Immature natural killer cell (primary cell): Measurements from ENCODE around the gene DHX29. TPM values are rescaled to one million over a fixed set of nuclear protein-coding genes. Genes with fewer than 3 reads are reported as not detected.

Experiments
- DNase-seq, 3 donors: peaks; one replicate each; pipeline ENCODE4 v3.0.0; 2022; ENCODE audit warnings: mixed read lengths in 1 of 3
- H3K27ac Mint-ChIP-seq, 6 donors: one replicate each; pipeline ENCODE4 v1.8.0; 2020; ENCODE audit warnings: mixed read lengths in 6 of 6, mild to moderate bottlenecking in 5 of 6, inconsistent platforms in 4 of 6, moderate library complexity in 3 of 6
- H3K27me3 Mint-ChIP-seq, 3 donors: one replicate each; pipeline ENCODE4 v1.8.0; 2020 to 2021; ENCODE audit warnings: low read depth in 3 of 3, mild to moderate bottlenecking in 3 of 3, mixed read lengths in 3 of 3, moderate library complexity in 3 of 3, inconsistent platforms in 1 of 3
- H3K36me3 Mint-ChIP-seq, 3 donors: one replicate each; pipeline ENCODE4 v1.8.0; 2020; ENCODE audit warnings: mixed read lengths in 3 of 3, inconsistent platforms in 2 of 3, mild to moderate bottlenecking in 2 of 3
- H3K4me1 Mint-ChIP-seq, 2 donors: one replicate each; pipeline ENCODE4 v1.8.0; 2020; ENCODE audit warnings: inconsistent platforms in 2 of 2, mild to moderate bottlenecking in 2 of 2, mixed read lengths in 2 of 2, moderate library complexity in 1 of 2
- H3K4me3 Mint-ChIP-seq, 5 donors: one replicate each; pipeline ENCODE4 v1.8.0; 2020; ENCODE audit warnings: mild to moderate bottlenecking in 5 of 5, mixed read lengths in 5 of 5, inconsistent platforms in 3 of 5, moderate library complexity in 3 of 5
- H3K9me3 Mint-ChIP-seq, 6 donors: one replicate each; pipeline ENCODE4 v1.8.0; 2020; ENCODE audit warnings: mild to moderate bottlenecking in 6 of 6, mixed read lengths in 6 of 6, inconsistent platforms in 4 of 6, moderate library complexity in 3 of 6
- polyA plus RNA-seq, 3 donors: library from polyadenylated mRNA; unstranded; fragments of 300-500 nt; fragmentation: Illumina TruSeq; gene quantifications; one replicate each; pipeline ENCODE4 v1.2.3, GENCODE V29; 2021

The DHX29 gene
- polyA plus RNA-seq, 3 donors from 2014 or later = 10.6 to 17.9 (median 14.5) TPM

GRCh38 chr5:55304584-55304983 is 2.9 kb downstream of the DHX29 start:
- Mint-ChIP-seq H3K27me3 (peaks cover 0 to 2% (median 0%) of the 10 kb centered on the region in 3 donors), H3K4me3 (no peak overlapping the region), H3K27ac (no peak overlapping the region), H3K4me1 (peaks cover 13 to 24% of the 10 kb centered on the region in 2 donors), H3K36me3 (peaks cover 0 to 4% (median 4%) of the 10 kb centered on the region in 3 donors), H3K9me3 (no peaks in the 10 kb centered on the region)
- DNase-seq = no peak

- no peaks in the 10 kb centered on the region for H3K9me3 Mint-ChIP-seq
- peak overlapping the region in 2 of 6 donors; percentile 25 to 69 for H3K27ac Mint-ChIP-seq
- DNase-seq = no peak
- peaks cover 13 to 30% of the 10 kb centered on the region in 2 donors for H3K4me1 Mint-ChIP-seq
- H3K36me3 Mint-ChIP-seq = peaks cover 0 to 4% (median 4%) of the 10 kb centered on the region in 3 donors
- H3K27me3 Mint-ChIP-seq = peaks cover 0 to 2% (median 0%) of the 10 kb centered on the region in 3 donors
- H3K4me3 Mint-ChIP-seq = no peak overlapping the region
Observed at GRCh38 chr5:55303238-55303690, 4.2 kb downstream of the DHX29 start.

DNA sequence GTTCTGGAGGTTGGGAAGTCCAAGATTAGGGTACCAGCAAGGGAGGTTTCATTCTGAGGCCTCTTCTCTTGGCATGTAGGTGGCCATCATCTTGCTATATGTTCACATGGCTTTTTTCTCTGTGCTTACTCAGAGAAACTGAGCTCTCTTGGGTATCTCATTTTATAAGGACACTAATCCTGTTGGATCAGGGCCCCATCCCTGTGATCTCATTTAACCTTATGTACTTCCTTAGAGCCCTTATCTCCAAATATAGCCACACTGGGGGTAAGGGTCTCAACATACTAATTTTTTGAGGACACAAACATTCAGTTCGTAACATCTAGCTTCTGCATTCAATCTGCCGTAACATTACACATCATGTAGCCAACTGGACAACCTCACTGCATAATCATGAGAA is 6.6 kb downstream of the DHX29 start:
- peaks cover 3 to 4% (median 4%) of the 10 kb centered on the region in 3 donors for H3K36me3 Mint-ChIP-seq
- H3K27me3 Mint-ChIP-seq = peaks cover 0 to 2% (median 0%) of the 10 kb centered on the region in 3 donors
- no peak overlapping the region for H3K4me3 Mint-ChIP-seq
- no peaks in the 10 kb centered on the region for H3K9me3 Mint-ChIP-seq
- peaks cover 13 to 30% of the 10 kb centered on the region in 2 donors for H3K4me1 Mint-ChIP-seq
- no peak for DNase-seq
- no peak overlapping the region for H3K27ac Mint-ChIP-seq

DNA sequence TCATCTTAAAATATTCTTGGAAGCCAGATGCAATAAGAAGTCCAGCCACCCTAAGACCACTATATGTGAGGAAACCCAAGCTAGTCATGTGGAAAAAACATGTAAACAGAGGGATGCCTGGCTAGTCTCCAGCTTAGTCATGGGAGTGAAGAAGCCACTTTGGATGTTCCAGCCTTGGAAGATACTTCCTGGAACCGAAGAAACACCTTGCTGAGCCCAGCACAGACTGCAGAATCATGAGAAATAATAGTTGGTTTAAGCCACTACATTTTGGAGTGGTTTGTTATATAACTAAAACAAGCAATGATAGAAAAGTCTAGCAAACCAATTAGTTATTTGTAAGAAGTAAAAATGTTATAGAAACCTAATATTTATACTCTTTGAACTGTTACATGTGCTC is 12.6 kb downstream of the DHX29 start:
- DNase-seq = no peak
- H3K4me3 Mint-ChIP-seq = no peak overlapping the region
- H3K27me3 Mint-ChIP-seq = no peaks in the 10 kb centered on the region
- H3K9me3 Mint-ChIP-seq = no peaks in the 10 kb centered on the region
- H3K36me3 Mint-ChIP-seq = peaks cover 24 to 45% (median 27%) of the 10 kb centered on the region in 3 donors
- H3K27ac Mint-ChIP-seq = no peak overlapping the region
- H3K4me1 Mint-ChIP-seq = peaks cover 0 to 8% of the 10 kb centered on the region in 2 donors

- Mint-ChIP-seq H3K4me1 (no peaks in the 10 kb centered on the region), H3K9me3 (no peaks in the 10 kb centered on the region), H3K27ac (no peak overlapping the region), H3K4me3 (no peak overlapping the region), H3K27me3 (no peaks in the 10 kb centered on the region), H3K36me3 (peaks cover 31 to 61% (median 36%) of the 10 kb centered on the region in 3 donors)
- DNase-seq = no peak
Observed at GRCh38 chr5:55290991-55291390, 16.5 kb downstream of the DHX29 start.

DNA sequence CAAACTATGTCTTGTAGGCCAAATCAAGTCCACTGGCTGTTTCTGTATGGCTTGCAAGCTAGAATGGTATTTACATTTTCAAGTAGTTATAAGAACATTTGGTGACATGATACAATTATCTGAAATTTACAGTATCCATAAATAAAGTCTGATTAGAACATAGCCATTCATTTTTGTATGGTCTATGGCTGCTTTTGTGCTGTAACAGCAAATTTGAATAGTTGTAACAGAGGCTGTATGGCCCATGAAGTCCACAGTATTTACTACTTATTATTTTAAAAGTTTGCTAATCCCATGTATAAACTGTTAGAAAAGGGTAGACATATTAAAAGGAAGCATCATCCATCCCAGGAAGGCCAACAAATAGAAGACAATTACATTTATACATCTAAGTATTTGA is 17.7 kb downstream of the DHX29 start:
- DNase-seq = no peak
- H3K4me3 Mint-ChIP-seq = no peak overlapping the region
- no peak overlapping the region for H3K27ac Mint-ChIP-seq
- peaks cover 31 to 58% (median 35%) of the 10 kb centered on the region in 3 donors for H3K36me3 Mint-ChIP-seq
- H3K27me3 Mint-ChIP-seq = no peaks in the 10 kb centered on the region
- H3K9me3 Mint-ChIP-seq = no peaks in the 10 kb centered on the region
- H3K4me1 Mint-ChIP-seq = no peaks in the 10 kb centered on the region

GRCh38 chr5:55286411-55286933 is 21.0 kb downstream of the DHX29 start:
- Mint-ChIP-seq H3K36me3 (peaks cover 20 to 47% (median 33%) of the 10 kb centered on the region in 3 donors), H3K4me3 (no peak overlapping the region)

GRCh38 chr5:55278778-55279177 is 28.7 kb downstream of the DHX29 start:
- peaks cover 5 to 17% of the 10 kb centered on the region in 2 donors for H3K4me1 Mint-ChIP-seq
- H3K4me3 Mint-ChIP-seq = no peak overlapping the region
- peaks cover 24 to 55% (median 55%) of the 10 kb centered on the region in 3 donors for H3K36me3 Mint-ChIP-seq
- H3K27ac Mint-ChIP-seq = no peak overlapping the region
- no peaks in the 10 kb centered on the region for H3K9me3 Mint-ChIP-seq
- no peaks in the 10 kb centered on the region for H3K27me3 Mint-ChIP-seq
- DNase-seq = no peak

More at GRCh38 chr5:55286411-55286933, 21.0 kb downstream of the DHX29 start:
- no peaks in the 10 kb centered on the region for H3K27me3 Mint-ChIP-seq
- no peak for DNase-seq
- H3K27ac Mint-ChIP-seq = no peak overlapping the region
- H3K9me3 Mint-ChIP-seq = no peaks in the 10 kb centered on the region
- no peaks in the 10 kb centered on the region for H3K4me1 Mint-ChIP-seq

GRCh38 chr5:55276771-55277170 is 30.7 kb downstream of the DHX29 start:
- Mint-ChIP-seq H3K4me3 (no peak overlapping the region), H3K9me3 (no peaks in the 10 kb centered on the region), H3K36me3 (peaks cover 28 to 59% (median 50%) of the 10 kb centered on the region in 3 donors), H3K4me1 (peaks cover 5 to 17% of the 10 kb centered on the region in 2 donors), H3K27me3 (no peaks in the 10 kb centered on the region), H3K27ac (no peak overlapping the region)
- DNase-seq = no peak

GRCh38 chr5:55258339-55258738 is 49.2 kb downstream of the DHX29 start:
- H3K27me3 Mint-ChIP-seq = peaks cover 0 to 1% (median 0%) of the 10 kb centered on the region in 3 donors
- no peak for DNase-seq
- H3K4me1 Mint-ChIP-seq = no peaks in the 10 kb centered on the region
- H3K36me3 Mint-ChIP-seq = peaks cover 36 to 67% (median 46%) of the 10 kb centered on the region in 3 donors
- H3K4me3 Mint-ChIP-seq = no peak overlapping the region
- no peaks in the 10 kb centered on the region for H3K9me3 Mint-ChIP-seq
- no peak overlapping the region for H3K27ac Mint-ChIP-seq

DNA sequence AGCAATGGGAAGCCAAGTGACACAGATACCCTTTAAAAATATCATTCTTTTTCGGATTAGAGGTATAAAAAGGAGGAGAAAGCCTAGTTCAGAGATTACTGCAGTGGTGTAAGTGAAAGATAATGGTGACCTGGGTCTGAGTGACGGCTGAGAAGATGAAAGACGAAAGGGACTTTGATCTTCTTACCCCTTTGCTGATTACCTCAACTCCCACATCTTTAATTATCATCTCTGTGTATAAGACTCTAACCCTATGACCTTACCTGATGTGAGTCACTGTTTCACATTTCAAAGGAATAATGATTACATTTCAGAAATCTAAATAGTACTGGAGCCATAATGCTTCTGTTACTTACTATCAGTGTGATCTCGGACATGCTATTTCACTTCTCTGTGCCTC is 52.7 kb downstream of the DHX29 start:
- no peak overlapping the region for H3K27ac Mint-ChIP-seq
- H3K4me1 Mint-ChIP-seq = no peaks in the 10 kb centered on the region
- peaks cover 29 to 43% (median 33%) of the 10 kb centered on the region in 3 donors for H3K36me3 Mint-ChIP-seq
- no peak overlapping the region for H3K4me3 Mint-ChIP-seq
- no peaks in the 10 kb centered on the region for H3K9me3 Mint-ChIP-seq
- H3K27me3 Mint-ChIP-seq = peaks cover 0 to 3% (median 1%) of the 10 kb centered on the region in 3 donors
- no peak for DNase-seq

DNA sequence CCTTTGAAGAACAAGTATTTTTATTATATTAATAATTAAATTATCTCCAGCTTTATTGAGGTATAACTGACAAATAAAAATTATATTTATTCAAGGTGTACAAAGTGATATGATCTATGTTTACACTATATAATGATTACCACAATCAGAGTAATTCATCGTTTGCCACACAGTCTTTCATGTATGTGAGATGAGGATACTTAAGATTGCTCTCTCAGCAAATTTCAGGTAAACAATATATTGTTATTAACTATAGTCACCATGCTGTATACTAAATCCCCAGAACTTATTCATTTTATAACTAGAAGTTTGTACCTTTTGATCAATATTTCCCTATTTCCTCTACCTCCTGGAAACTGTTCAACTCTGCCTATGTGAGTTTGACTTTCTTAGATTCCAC is 57.4 kb downstream of the DHX29 start:
- no peak overlapping the region for H3K4me3 Mint-ChIP-seq
- no peak for DNase-seq
- H3K27ac Mint-ChIP-seq = no peak overlapping the region
- peaks cover 5 to 15% (median 12%) of the 10 kb centered on the region in 6 donors for H3K9me3 Mint-ChIP-seq
- H3K27me3 Mint-ChIP-seq = peaks cover 0 to 3% (median 2%) of the 10 kb centered on the region in 3 donors
- H3K36me3 Mint-ChIP-seq = peaks cover 9 to 23% (median 12%) of the 10 kb centered on the region in 3 donors
- no peaks in the 10 kb centered on the region for H3K4me1 Mint-ChIP-seq

DNA sequence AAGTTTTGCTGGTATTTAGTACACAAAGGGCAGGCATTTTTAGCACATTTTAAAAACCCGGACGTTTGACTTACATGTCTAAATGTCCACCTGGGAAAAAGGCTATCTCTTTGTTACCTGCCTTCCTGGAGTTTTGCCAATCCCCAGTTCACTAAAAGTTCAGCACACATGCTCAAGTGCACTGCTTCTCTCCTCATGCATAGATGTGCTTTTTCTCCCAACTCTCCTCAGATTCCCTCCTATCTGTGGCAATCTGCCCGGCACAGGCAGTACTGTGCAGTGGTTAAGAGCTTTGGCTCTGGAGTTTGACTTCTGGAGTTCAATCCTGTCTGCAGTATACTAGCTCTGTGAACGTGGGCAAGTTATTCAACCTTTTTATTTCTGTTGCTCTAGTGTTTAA is 65.7 kb downstream of the DHX29 start:
- Mint-ChIP-seq H3K36me3 (no peaks in the 10 kb centered on the region), H3K27me3 (peaks cover 2 to 6% (median 3%) of the 10 kb centered on the region in 3 donors), H3K9me3 (no peaks in the 10 kb centered on the region), H3K4me1 (no peaks in the 10 kb centered on the region), H3K4me3 (no peak overlapping the region), H3K27ac (no peak overlapping the region)
- no peak for DNase-seq

- H3K4me3 Mint-ChIP-seq = no peak overlapping the region
- peaks cover 20 to 23% (median 23%) of the 10 kb centered on the region in 3 donors for H3K27me3 Mint-ChIP-seq
- no peak overlapping the region for H3K27ac Mint-ChIP-seq
- H3K9me3 Mint-ChIP-seq = no peaks in the 10 kb centered on the region
- H3K4me1 Mint-ChIP-seq = peaks cover 16 to 22% of the 10 kb centered on the region in 2 donors
- no peaks in the 10 kb centered on the region for H3K36me3 Mint-ChIP-seq
- no peak for DNase-seq
Observed at GRCh38 chr5:55236800-55237199, 70.7 kb downstream of the DHX29 start.
